Measurements from ENCODE around the gene CLNK.

DNA sequence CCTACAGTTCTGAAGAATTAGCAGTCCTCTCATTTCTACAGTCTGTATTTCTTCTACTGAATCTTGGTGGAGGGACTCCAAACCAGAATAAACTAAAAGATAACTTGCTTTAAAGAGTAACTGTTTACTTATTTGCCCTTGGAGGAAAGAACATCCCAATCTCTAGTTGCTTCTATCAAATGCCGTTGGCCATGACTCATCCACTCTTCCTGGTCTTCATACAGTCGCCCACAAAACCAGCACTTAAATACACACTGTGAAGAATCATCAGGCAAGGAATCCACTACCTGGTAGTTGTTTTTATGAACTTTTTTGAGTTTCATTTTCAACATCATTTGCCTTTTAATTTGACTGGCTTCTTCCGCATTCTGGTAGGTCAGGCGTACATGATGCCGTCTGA lies 241.6 kb downstream of the CLNK start:
- TF ChIP-seq, protein P1, sequence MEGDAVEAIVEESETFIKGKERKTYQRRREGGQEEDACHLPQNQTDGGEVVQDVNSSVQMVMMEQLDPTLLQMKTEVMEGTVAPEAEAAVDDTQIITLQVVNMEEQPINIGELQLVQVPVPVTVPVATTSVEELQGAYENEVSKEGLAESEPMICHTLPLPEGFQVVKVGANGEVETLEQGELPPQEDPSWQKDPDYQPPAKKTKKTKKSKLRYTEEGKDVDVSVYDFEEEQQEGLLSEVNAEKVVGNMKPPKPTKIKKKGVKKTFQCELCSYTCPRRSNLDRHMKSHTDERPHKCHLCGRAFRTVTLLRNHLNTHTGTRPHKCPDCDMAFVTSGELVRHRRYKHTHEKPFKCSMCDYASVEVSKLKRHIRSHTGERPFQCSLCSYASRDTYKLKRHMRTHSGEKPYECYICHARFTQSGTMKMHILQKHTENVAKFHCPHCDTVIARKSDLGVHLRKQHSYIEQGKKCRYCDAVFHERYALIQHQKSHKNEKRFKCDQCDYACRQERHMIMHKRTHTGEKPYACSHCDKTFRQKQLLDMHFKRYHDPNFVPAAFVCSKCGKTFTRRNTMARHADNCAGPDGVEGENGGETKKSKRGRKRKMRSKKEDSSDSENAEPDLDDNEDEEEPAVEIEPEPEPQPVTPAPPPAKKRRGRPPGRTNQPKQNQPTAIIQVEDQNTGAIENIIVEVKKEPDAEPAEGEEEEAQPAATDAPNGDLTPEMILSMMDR (IDR thresholded peaks at IDR 0.05; ENCODE audit: low read depth, low read length, missing input control): no peak
- TF ChIP-seq, protein P2, sequence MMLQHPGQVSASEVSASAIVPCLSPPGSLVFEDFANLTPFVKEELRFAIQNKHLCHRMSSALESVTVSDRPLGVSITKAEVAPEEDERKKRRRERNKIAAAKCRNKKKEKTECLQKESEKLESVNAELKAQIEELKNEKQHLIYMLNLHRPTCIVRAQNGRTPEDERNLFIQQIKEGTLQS (IDR thresholded peaks at IDR 0.05): no peak
- TF ChIP-seq SP1 (IDR thresholded peaks at IDR 0.05) (no peak), REST (IDR thresholded peaks at IDR 0.05) (no peak), RAD21 (IDR thresholded peaks at IDR 0.05) (no peak), EGR1 (IDR thresholded peaks at IDR 0.05; ENCODE audit: low read depth in 2 of 2) (no peak), TAF1 (conservative IDR thresholded peaks at IDR 0.05) (no peak), RXRA (IDR thresholded peaks at IDR 0.05) (no peak), MAX (IDR thresholded peaks at IDR 0.05) (no peak), GABPA (IDR thresholded peaks at IDR 0.05 in 1 of 2, conservative IDR thresholded peaks at IDR 0.05 in 1 of 2) (no peak)
